IMR-90 (cell line): ENCODE results near the gene ZNF407. TPM values are rescaled to one million over a fixed set of nuclear protein-coding genes. Genes with fewer than 3 reads are reported as not detected.
"Not testable (repeated sequence)": the region's sequence is repeated elsewhere in the genome, so short reads cannot be mapped to it uniquely, and the experiment has no call there.

Experiments used
- ATAC-seq: fragments of 200-7000 bp; cut with Tn5 transposase; 2 replicates; pipeline ENCODE4 v1.9.1; 2020; ENCODE audit warnings: low read depth, mild to moderate bottlenecking, moderate library complexity
- BruUV-seq: library from RNA; stranded (reverse); fragments of 400-500 nt; replicated peaks from 2 replicates; lab custom pipeline; 2021; lab: Mats Ljungman, UMichigan
- CTCF ChIA-PET: fragments of 300-600 bp; formaldehyde crosslinking; extraction: SDS; loops from one replicate; lab custom pipeline; 2021; ENCODE audit warnings: antibody characterized with exemption; lab: Yijun Ruan, JAX
- POLR2A ChIA-PET: fragments of 300-600 bp; sonication (Branson Sonifier 250); formaldehyde crosslinking; loops from one replicate; lab custom pipeline; 2022; ENCODE audit warnings: antibody characterized with exemption; ENCODE audit not compliant: unreplicated experiment; lab: Charles Lee
- DNase-seq: peaks from one replicate; pipeline ENCODE4 v3.0.0; 2013
- H2AFZ ChIP-seq: replicated peaks from 2 replicates; pipeline ENCODE3; 2013; ENCODE audit warnings: low read length, mild to moderate bottlenecking; ENCODE audit not compliant: poor library complexity
- H2AK5ac ChIP-seq: 2 replicates; pipeline ENCODE4 v1.6.1; 2013; ENCODE audit warnings: low read depth, low read length, inconsistent platforms
- H2AK9ac ChIP-seq: replicated peaks from 2 replicates; pipeline ENCODE3; 2013; ENCODE audit warnings: mild to moderate bottlenecking, low read depth, low read length, moderate library complexity; ENCODE audit not compliant: poor library complexity
- H2BK120ac ChIP-seq: 2 replicates; pipeline ENCODE4 v1.6.1; 2013; ENCODE audit warnings: low read depth, low read length, inconsistent platforms
- H2BK15ac ChIP-seq: 3 replicates; pipeline ENCODE4 v1.6.1; 2013; ENCODE audit warnings: low read depth, low read length, inconsistent platforms
- H2BK20ac ChIP-seq: 2 replicates; pipeline ENCODE4 v1.6.1; 2013; ENCODE audit warnings: low read depth, mild to moderate bottlenecking, inconsistent platforms, low read length, moderate library complexity
- H2BK5ac ChIP-seq: 2 replicates; pipeline ENCODE4 v1.6.1; 2013; ENCODE audit warnings: mild to moderate bottlenecking, low read depth, low read length, inconsistent platforms; ENCODE audit not compliant: poor library complexity, severe bottlenecking
- H3K14ac ChIP-seq: replicated peaks from 2 replicates; pipeline ENCODE4 v1.6.1; 2013; ENCODE audit warnings: low read depth, low read length, inconsistent platforms
- H3K18ac ChIP-seq: 2 replicates; pipeline ENCODE4 v1.6.1; 2013; ENCODE audit warnings: low read depth, low read length, control low read depth
- H3K23ac ChIP-seq: 2 replicates; pipeline ENCODE4 v1.6.1; 2013; ENCODE audit warnings: low read depth, low read length, inconsistent platforms
- H3K27ac ChIP-seq: 2 replicates; pipeline ENCODE4 v1.5.1; 2013; ENCODE audit warnings: mild to moderate bottlenecking, control low read depth, low read length; ENCODE audit not compliant: insufficient read depth
- H3K27me3 ChIP-seq: 2 replicates; pipeline ENCODE4 v1.6.1; 2013; ENCODE audit warnings: low read length; ENCODE audit not compliant: control insufficient read depth, insufficient read depth
- H3K36me3 ChIP-seq: 2 replicates; pipeline ENCODE4 v1.6.1; 2013; ENCODE audit warnings: low read length, mixed read lengths; ENCODE audit not compliant: control insufficient read depth, insufficient read depth
- H3K4ac ChIP-seq: 2 replicates; pipeline ENCODE4 v1.6.1; 2013; ENCODE audit warnings: low read depth, low read length, inconsistent platforms
- H3K4me1 ChIP-seq: 2 replicates; pipeline ENCODE4 v1.6.1; 2013; ENCODE audit warnings: low read length, mixed read lengths; ENCODE audit not compliant: control insufficient read depth, insufficient read depth
- H3K4me2 ChIP-seq: 2 replicates; pipeline ENCODE4 v1.6.1; 2013; ENCODE audit warnings: low read depth, mild to moderate bottlenecking, control low read depth, low read length, moderate library complexity
- H3K4me3 ChIP-seq: 2 replicates; pipeline ENCODE4 v1.5.1; 2013; ENCODE audit warnings: low read depth, mild to moderate bottlenecking, control low read depth, low read length, moderate library complexity; ENCODE audit not compliant: insufficient read depth
- H3K56ac ChIP-seq: 2 replicates; pipeline ENCODE4 v1.6.1; 2013; ENCODE audit warnings: low read length, inconsistent platforms; ENCODE audit not compliant: insufficient read depth; ENCODE audit errors: extremely low read depth
- H3K79me1 ChIP-seq, 2 experiments: 2 replicates each; pipeline ENCODE4 v1.6.1; 2013; ENCODE audit warnings: low read length in 2 of 2, inconsistent platforms in 1 of 2, low read depth in 1 of 2
- H3K9ac ChIP-seq: 2 replicates; pipeline ENCODE4 v1.6.1; 2013; ENCODE audit warnings: low read depth, low read length, control low read depth
- H3K9me1 ChIP-seq: 2 replicates; pipeline ENCODE4 v1.6.1; 2013; ENCODE audit warnings: low read length, inconsistent platforms; ENCODE audit not compliant: insufficient read depth
- H3K9me3 ChIP-seq: 2 replicates; pipeline ENCODE4 v1.6.1; 2013; ENCODE audit warnings: low read length; ENCODE audit not compliant: control insufficient read depth, insufficient read depth
- H4K20me1 ChIP-seq: 2 replicates; pipeline ENCODE4 v1.6.1; 2013; ENCODE audit warnings: low read length, inconsistent platforms; ENCODE audit not compliant: insufficient read depth
- H4K5ac ChIP-seq: 2 replicates; pipeline ENCODE4 v1.6.1; 2013; ENCODE audit warnings: mild to moderate bottlenecking, low read depth, low read length, control low read depth
- H4K8ac ChIP-seq, 2 experiments: 2 replicates each; pipeline ENCODE4 v1.6.1; 2013; ENCODE audit warnings: low read depth in 2 of 2, low read length in 2 of 2, control low read depth in 1 of 2, inconsistent platforms in 1 of 2
- H4K91ac ChIP-seq: 2 replicates; pipeline ENCODE4 v1.6.1; 2013; ENCODE audit warnings: low read depth, low read length, inconsistent platforms; ENCODE audit not compliant: insufficient read depth
- WGBS, 2 experiments: methylation state at CpG; one replicate each; pipeline versions ENCODE4 v1.1.5 to v1.1.7; 2013; ENCODE audit warnings: missing lambda C conversion rate in 2 of 2; ENCODE audit not compliant: insufficient read length in 1 of 2; ENCODE audit errors: extremely low coverage in 2 of 2; 5-methylcytosine and 5-hydroxymethylcytosine counted together
- dilution Hi-C: fragments of 300-500 bp; cut with HindIII; formaldehyde crosslinking; loops from one replicate; pipeline ENCODE4 v1.14.3; 2018; ENCODE audit warnings: low sequenced_read_pairs; ENCODE audit not compliant: unreplicated experiment
- in situ Hi-C: fragments of 300-500 bp; cut with MboI; formaldehyde crosslinking; loops from 3 replicates; pipeline ENCODE4 v1.14.3; 2019; ENCODE audit warnings: low sequenced_read_pairs, inconsistent platforms, mixed read lengths
- intact Hi-C: fragments of 100-400 bp; cut with micrococcal nuclease; formaldehyde crosslinking; loops from 2 replicates; pipeline ENCODE4 v1.10.0; 2022
- polyA plus RNA-seq, 3 experiments: library from polyadenylated mRNA; depleted of rRNA; stranded (reverse); fragments of >200 nt; gene quantifications; 2 replicates each; pipeline ENCODE4 v1.2.3, GENCODE V29; 2012; ENCODE audit warnings: low replicate concordance in 1 of 3
- total RNA-seq: library from RNA; depleted of rRNA; stranded (reverse); fragments of >200 nt; gene quantifications from 2 replicates; pipeline ENCODE4 v1.2.3, GENCODE V29; 2012

Gene ZNF407
- total and polyA plus RNA-seq, 2 of the 4 experiments (the other 2 are of a cell fraction) = 3.1 to 20.1 TPM

- H3K56ac ChIP-seq, H4K5ac ChIP-seq, in situ Hi-C loops, H2AK9ac ChIP-seq, H3K9ac ChIP-seq, H4K8ac ChIP-seq, H4K91ac ChIP-seq, H3K9me1 ChIP-seq, H3K4me2 ChIP-seq, H3K4me3 ChIP-seq, H2BK120ac ChIP-seq, H3K27ac ChIP-seq, H3K14ac ChIP-seq, H3K36me3 ChIP-seq, H2AK5ac ChIP-seq, H3K79me1 ChIP-seq, H3K18ac ChIP-seq, H2BK20ac ChIP-seq, H3K9me3 ChIP-seq, intact Hi-C loops, DNase-seq, H3K27me3 ChIP-seq, H2BK5ac ChIP-seq, H2AFZ ChIP-seq, H3K23ac ChIP-seq, H2BK15ac ChIP-seq, H3K4me1 ChIP-seq, CTCF ChIA-PET, POLR2A ChIA-PET, ATAC-seq, H3K4ac ChIP-seq, H4K20me1 ChIP-seq, BruUV-seq, dilution Hi-C loops: not testable (repeated sequence)
- WGBS, 2 experiments = no CpG with 5 or more reads among the region's 2 CpGs
These were observed 374.1 kb downstream of the ZNF407 start for GRCh38 chr18:74971776-74972175.
